ENCODE measurements around the gene NSD1.
"Not testable (repeated sequence)": the region's sequence is repeated elsewhere in the genome, so short reads cannot be mapped to it uniquely, and the experiment has no call there.

Gene NSD1

GRCh38 chr5:177130211-177131018 lies 3.2 kb upstream of the NSD1 start:
- DNase-seq (ENCODE audit: low read depth), result no peak

- DNase-seq (ENCODE audit: low read depth), result no peak
Measured at GRCh38 chr5:177131019-177131320, 2.6 kb upstream of the NSD1 start.

- no peak for DNase-seq (ENCODE audit: low read depth)
Measured at GRCh38 chr5:177131352-177132135, 2.0 kb upstream of the NSD1 start.

GRCh38 chr5:177132136-177133095 lies 1.2 kb upstream of the NSD1 start:
- DNase-seq (ENCODE audit: low read depth), result no peak

- peak; percentile 40 for DNase-seq (ENCODE audit: low read depth)
Measured at GRCh38 chr5:177133853-177134696, 502 bp downstream of the NSD1 start.

- DNase-seq (ENCODE audit: low read depth), result no peak
Measured at GRCh38 chr5:177134697-177135225, 1.2 kb downstream of the NSD1 start.

GRCh38 chr5:177140312-177140711 lies 6.7 kb downstream of the NSD1 start:
- DNase-seq (ENCODE audit: low read depth), result no peak

GRCh38 chr5:177141496-177141895 lies 7.9 kb downstream of the NSD1 start:
- DNase-seq (ENCODE audit: low read depth), result no peak

- DNase-seq (ENCODE audit: low read depth), result no peak
Measured at GRCh38 chr5:177142098-177142611, 8.6 kb downstream of the NSD1 start.

- DNase-seq (ENCODE audit: low read depth), result no peak
Measured at GRCh38 chr5:177142778-177143177, 9.2 kb downstream of the NSD1 start.

- DNase-seq (ENCODE audit: low read depth), result peak; percentile 43
Measured at GRCh38 chr5:177146891-177147638, 13.5 kb downstream of the NSD1 start.

GRCh38 chr5:177150061-177150460 lies 16.5 kb downstream of the NSD1 start:
- not testable (repeated sequence) for DNase-seq (ENCODE audit: low read depth)

- DNase-seq (ENCODE audit: low read depth), result no peak
Measured at GRCh38 chr5:177154003-177154643, 20.6 kb downstream of the NSD1 start.

GRCh38 chr5:177162379-177162778 lies 28.8 kb downstream of the NSD1 start:
- DNase-seq (ENCODE audit: low read depth), result no peak

GRCh38 chr5:177163500-177163899 lies 29.9 kb downstream of the NSD1 start:
- DNase-seq (ENCODE audit: low read depth), result no peak

- no peak for DNase-seq (ENCODE audit: low read depth)
Measured at GRCh38 chr5:177169271-177169670, 35.7 kb downstream of the NSD1 start.

- DNase-seq (ENCODE audit: low read depth), result no peak
Measured at GRCh38 chr5:177171961-177172360, 38.4 kb downstream of the NSD1 start.

GRCh38 chr5:177175336-177175735 lies 41.8 kb downstream of the NSD1 start:
- no peak for DNase-seq (ENCODE audit: low read depth)

- DNase-seq (ENCODE audit: low read depth), result peak; percentile 5
Measured at GRCh38 chr5:177176175-177176711, 42.7 kb downstream of the NSD1 start.
